ENCODE results near the gene LIN28B. TPM values are rescaled to one million over a fixed set of nuclear protein-coding genes. Genes with fewer than 3 reads are reported as not detected.
"Not testable (repeated sequence)": the region's sequence is repeated elsewhere in the genome, so short reads cannot be mapped to it uniquely, and the experiment has no call there.

Gene LIN28B
- total and polyA plus RNA-seq, 5 experiments from 2014 or later = 0.02 TPM; not detected in 4

- ATAC-seq = no peak
Measured at GRCh38 chr6:105066836-105067235, 109.9 kb downstream of the LIN28B start.

GRCh38 chr6:105067329-105067728 lies 110.4 kb downstream of the LIN28B start:
- POLR2A ChIA-PET = no interaction called here
- Mint-ChIP-seq H3K27me3 (peaks cover 8 to 47% (median 26%) of the 10 kb centered on the region in 5 donors), H3K9me3 (no peaks in the 10 kb centered on the region), H3K27ac (no peak overlapping the region), H3K4me3 (no peak overlapping the region), H3K4me1 (no peaks in the 10 kb centered on the region), H3K36me3 (no peaks in the 10 kb centered on the region)
- no peak for ATAC-seq
- DNase-seq = no peak

More at GRCh38 chr6:105066836-105067235, 109.9 kb downstream of the LIN28B start:
- no peaks in the 10 kb centered on the region for H3K9me3 Mint-ChIP-seq
- H3K27me3 Mint-ChIP-seq = peaks cover 9 to 52% (median 28%) of the 10 kb centered on the region in 5 donors
- no peak for DNase-seq
- no peaks in the 10 kb centered on the region for H3K4me1 Mint-ChIP-seq
- H3K36me3 Mint-ChIP-seq = no peaks in the 10 kb centered on the region
- POLR2A ChIA-PET = no interaction called here
- no peak overlapping the region for H3K27ac Mint-ChIP-seq
- H3K4me3 Mint-ChIP-seq = no peak overlapping the region

DNA sequence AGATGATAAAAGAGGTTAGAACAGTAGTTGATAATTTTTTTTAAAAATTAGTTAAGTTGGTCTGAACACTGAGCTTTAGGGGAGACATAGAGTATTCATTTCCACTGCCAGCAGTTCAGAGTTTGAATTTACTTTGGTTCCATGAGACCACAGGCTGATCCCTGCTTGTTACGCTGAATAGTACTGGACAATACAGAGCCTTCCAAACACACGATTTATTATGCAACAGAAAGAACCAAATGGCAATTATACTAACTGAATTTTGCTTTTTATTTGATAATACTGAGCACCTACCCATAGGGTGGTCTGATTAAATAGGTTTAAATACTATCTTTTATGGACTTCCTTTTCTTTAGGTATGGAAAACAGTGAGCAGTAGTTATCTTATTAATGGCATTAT lies 111.5 kb downstream of the LIN28B start:
- Mint-ChIP-seq H3K27me3 (peaks cover 11 to 44% (median 24%) of the 10 kb centered on the region in 5 donors), H3K4me1 (no peaks in the 10 kb centered on the region), H3K9me3 (no peaks in the 10 kb centered on the region), H3K4me3 (no peak overlapping the region), H3K27ac (no peak overlapping the region), H3K36me3 (no peaks in the 10 kb centered on the region)
- DNase-seq (no peak), ATAC-seq (no peak)
- POLR2A ChIA-PET = no interaction called here

DNA sequence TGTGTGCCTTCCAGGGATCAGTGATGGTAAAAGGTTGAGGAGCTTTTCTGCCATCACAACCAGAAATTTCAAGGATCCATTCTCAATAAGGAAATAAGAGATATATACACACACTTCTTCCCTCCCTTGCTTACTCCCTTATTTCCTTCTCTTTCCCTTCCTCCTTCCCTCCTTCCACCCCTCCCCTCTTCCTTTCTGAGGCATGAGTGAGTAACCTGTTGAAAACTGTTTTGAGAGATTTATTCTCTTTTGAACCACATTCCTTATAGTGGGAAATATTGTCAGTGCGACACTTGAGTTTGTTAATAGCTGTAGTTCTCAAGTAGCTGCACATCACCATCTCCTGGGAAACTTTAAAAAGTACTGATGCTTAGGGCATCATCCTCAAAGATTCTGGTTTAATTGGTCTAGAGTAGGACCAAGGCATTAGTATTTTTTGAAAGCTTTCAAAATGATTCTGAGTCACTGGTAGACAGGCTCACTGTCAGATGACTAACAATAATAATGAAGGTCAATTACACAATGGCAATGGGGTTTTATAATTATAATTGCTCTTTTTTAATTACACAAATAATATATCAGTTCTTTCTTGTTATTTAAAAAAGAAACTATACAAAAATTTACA lies 113.0 kb downstream of the LIN28B start:
- no peaks in the 10 kb centered on the region for H3K9me3 Mint-ChIP-seq
- POLR2A ChIA-PET = no interaction called here
- no peaks in the 10 kb centered on the region for H3K36me3 Mint-ChIP-seq
- DNase-seq (no peak), ATAC-seq (no peak)
- no peaks in the 10 kb centered on the region for H3K4me1 Mint-ChIP-seq
- H3K27ac Mint-ChIP-seq = no peak overlapping the region
- H3K4me3 Mint-ChIP-seq = no peak overlapping the region
- peaks cover 10 to 33% (median 22%) of the 10 kb centered on the region in 5 donors for H3K27me3 Mint-ChIP-seq

- ATAC-seq = no peak
- POLR2A ChIA-PET = no interaction called here
- Mint-ChIP-seq H3K36me3 (no peaks in the 10 kb centered on the region), H3K9me3 (no peaks in the 10 kb centered on the region), H3K4me3 (no peak overlapping the region), H3K4me1 (no peaks in the 10 kb centered on the region), H3K27ac (no peak overlapping the region), H3K27me3 (peaks cover 8 to 20% (median 13%) of the 10 kb centered on the region in 5 donors)
- DNase-seq = no peak
Measured at GRCh38 chr6:105072798-105073199, 115.9 kb downstream of the LIN28B start.

- Mint-ChIP-seq H3K4me1 (no peaks in the 10 kb centered on the region), H3K9me3 (no peaks in the 10 kb centered on the region), H3K4me3 (no peak overlapping the region), H3K27ac (no peak overlapping the region), H3K27me3 (peaks cover 7 to 19% (median 9%) of the 10 kb centered on the region in 5 donors), H3K36me3 (no peaks in the 10 kb centered on the region)
- no peak for DNase-seq
- POLR2A ChIA-PET = no interaction called here
- no peak for ATAC-seq
Measured at GRCh38 chr6:105075210-105075609, 118.3 kb downstream of the LIN28B start.

GRCh38 chr6:105076418-105076817 lies 119.5 kb downstream of the LIN28B start:
- ATAC-seq, H3K4me3 Mint-ChIP-seq, H3K4me1 Mint-ChIP-seq, DNase-seq, POLR2A ChIA-PET, H3K27ac Mint-ChIP-seq, H3K9me3 Mint-ChIP-seq, H3K36me3 Mint-ChIP-seq: not testable (repeated sequence)
- peaks cover 7 to 11% (median 8%) of the 10 kb centered on the region in 5 donors for H3K27me3 Mint-ChIP-seq

DNA sequence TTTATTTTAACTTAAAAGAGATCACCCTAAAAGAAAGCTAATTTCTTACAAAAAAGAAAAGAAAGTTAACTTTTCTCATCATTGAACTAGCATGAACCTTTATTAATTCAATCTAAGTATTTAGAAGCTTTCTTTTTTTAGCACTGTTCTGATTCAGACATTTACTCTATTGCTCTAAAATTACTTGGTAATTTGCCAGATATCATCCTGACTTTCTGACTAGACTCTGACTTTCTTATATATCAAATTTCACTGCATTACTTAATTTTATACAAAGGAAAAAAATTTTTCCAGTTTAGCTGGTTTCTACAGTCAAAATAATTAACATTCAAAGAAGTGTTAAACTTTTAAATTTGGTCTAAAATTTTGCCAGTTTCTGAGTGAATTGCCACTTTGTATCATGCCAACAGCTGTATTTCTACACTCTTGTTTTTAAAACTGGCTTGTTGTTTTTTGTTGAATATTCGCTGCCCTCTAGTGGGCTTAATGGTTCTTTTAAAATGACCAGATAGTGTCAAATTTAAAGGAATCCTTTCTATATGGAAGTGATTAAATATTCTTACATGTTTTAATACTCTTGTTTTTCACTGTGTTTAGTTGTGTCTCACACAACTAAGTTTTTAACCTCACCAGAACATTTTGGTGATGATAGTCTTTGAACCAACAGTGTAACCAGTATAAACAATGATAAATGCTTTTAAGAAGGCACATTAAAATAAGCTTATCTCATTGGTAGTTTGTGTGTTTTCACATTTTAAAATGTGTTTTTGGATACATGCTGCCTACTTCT lies 120.9 kb downstream of the LIN28B start:
- POLR2A ChIA-PET = no interaction called here
- peaks cover 7 to 11% (median 8%) of the 10 kb centered on the region in 5 donors for H3K27me3 Mint-ChIP-seq
- no peaks in the 10 kb centered on the region for H3K36me3 Mint-ChIP-seq
- H3K4me1 Mint-ChIP-seq = no peaks in the 10 kb centered on the region
- H3K27ac Mint-ChIP-seq = peak overlapping the region in 1 of 10 donors; percentile 4
- no peak for ATAC-seq
- H3K4me3 Mint-ChIP-seq = no peak overlapping the region
- H3K9me3 Mint-ChIP-seq = no peaks in the 10 kb centered on the region
- DNase-seq = peak in 2 of 10 donors; percentile 7 to 12

GRCh38 chr6:105078386-105078708 lies 121.4 kb downstream of the LIN28B start:
- H3K27ac Mint-ChIP-seq = peak overlapping the region in 1 of 10 donors; percentile 4
- no peaks in the 10 kb centered on the region for H3K36me3 Mint-ChIP-seq
- POLR2A ChIA-PET = no interaction called here
- DNase-seq = no peak
- peaks cover 5 to 10% (median 8%) of the 10 kb centered on the region in 5 donors for H3K27me3 Mint-ChIP-seq
- H3K4me3 Mint-ChIP-seq = no peak overlapping the region
- H3K4me1 Mint-ChIP-seq = no peaks in the 10 kb centered on the region
- no peaks in the 10 kb centered on the region for H3K9me3 Mint-ChIP-seq
- ATAC-seq = no peak

DNA sequence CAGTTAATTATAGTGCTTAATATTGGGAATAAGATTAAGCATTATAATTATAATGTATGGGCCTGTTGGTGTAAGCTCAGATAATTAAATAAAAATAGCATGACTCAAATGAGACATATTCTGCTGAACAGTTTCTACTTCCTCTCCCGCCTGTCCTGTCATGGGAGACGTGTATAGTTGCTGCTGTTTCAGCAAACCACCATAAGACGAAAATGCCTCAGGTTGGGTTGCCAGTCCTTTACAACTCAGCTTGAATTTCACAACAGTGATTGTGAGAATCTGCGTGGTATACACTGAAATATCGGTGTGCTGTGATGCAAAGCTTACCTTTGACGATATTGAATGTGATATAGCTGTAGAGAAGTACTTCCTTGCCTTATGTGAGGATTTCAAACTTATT lies 123.4 kb downstream of the LIN28B start:
- no peak for ATAC-seq
- H3K27ac Mint-ChIP-seq = no peak overlapping the region
- no peaks in the 10 kb centered on the region for H3K4me1 Mint-ChIP-seq
- H3K27me3 Mint-ChIP-seq = peaks cover 3 to 8% (median 7%) of the 10 kb centered on the region in 5 donors
- H3K36me3 Mint-ChIP-seq = no peaks in the 10 kb centered on the region
- no peak overlapping the region for H3K4me3 Mint-ChIP-seq
- POLR2A ChIA-PET = no interaction called here
- no peak for DNase-seq
- no peaks in the 10 kb centered on the region for H3K9me3 Mint-ChIP-seq

DNA sequence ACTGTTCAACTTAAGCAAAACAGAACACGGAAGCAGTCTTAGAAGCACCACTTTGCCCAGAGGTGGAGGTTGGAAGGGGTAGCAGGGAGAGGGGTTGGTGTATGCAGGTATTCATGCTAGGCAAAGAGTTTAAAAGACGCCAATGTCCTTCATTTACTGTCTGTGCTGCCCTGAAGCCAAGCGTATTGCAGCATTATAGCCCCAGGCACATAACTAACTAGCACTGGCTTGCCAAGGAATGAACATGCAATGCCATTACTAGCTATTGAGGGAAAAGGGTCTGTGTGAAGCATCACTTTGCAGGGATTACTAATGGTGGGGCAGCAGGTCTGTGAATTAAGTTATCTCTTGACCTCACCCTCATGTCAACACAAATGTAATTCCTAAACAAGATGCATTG lies 124.8 kb downstream of the LIN28B start:
- H3K27ac Mint-ChIP-seq, DNase-seq, H3K36me3 Mint-ChIP-seq, ATAC-seq, H3K4me3 Mint-ChIP-seq, H3K4me1 Mint-ChIP-seq, H3K9me3 Mint-ChIP-seq, POLR2A ChIA-PET: not testable (repeated sequence)
- H3K27me3 Mint-ChIP-seq = peaks cover 3 to 12% (median 7%) of the 10 kb centered on the region in 5 donors

DNA sequence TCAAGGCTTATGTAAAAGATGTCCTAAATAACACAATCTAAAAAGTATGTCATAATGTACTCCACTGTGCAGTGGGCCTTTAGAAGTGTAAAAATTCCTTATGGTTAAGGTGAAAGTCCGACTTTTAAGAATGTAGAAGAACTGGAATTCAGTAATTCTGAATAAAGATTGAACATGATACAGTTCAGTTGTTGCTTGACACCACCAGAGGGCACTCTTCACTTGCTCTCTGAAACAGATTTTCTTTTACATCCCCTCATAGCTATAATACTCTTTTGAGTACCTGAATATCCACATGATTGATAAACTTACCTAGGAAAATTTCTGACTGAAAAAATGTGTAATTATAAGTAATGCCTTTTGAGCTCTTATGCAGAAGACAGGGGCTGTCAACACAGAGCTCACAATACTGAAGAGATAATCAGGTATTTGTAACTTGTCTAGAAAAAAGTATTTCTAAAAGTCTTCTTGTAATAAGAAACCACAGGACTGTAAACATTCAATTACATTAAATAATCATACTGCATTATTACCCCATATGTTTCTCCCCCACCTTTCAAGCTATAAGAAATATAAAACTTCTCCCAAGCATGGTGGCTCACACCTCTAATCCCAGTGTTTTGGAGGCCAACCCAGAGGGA lies 130.8 kb downstream of the LIN28B start:
- Mint-ChIP-seq H3K4me1 (no peaks in the 10 kb centered on the region), H3K9me3 (no peaks in the 10 kb centered on the region), H3K27ac (no peak overlapping the region), H3K27me3 (peaks cover 0 to 15% (median 3%) of the 10 kb centered on the region in 5 donors), H3K36me3 (no peaks in the 10 kb centered on the region), H3K4me3 (no peak overlapping the region)
- POLR2A ChIA-PET = no interaction called here
- DNase-seq (peak in 6 of 10 donors; percentile 8 to 51 (median 32)), ATAC-seq (peak; percentile 39)

DNA sequence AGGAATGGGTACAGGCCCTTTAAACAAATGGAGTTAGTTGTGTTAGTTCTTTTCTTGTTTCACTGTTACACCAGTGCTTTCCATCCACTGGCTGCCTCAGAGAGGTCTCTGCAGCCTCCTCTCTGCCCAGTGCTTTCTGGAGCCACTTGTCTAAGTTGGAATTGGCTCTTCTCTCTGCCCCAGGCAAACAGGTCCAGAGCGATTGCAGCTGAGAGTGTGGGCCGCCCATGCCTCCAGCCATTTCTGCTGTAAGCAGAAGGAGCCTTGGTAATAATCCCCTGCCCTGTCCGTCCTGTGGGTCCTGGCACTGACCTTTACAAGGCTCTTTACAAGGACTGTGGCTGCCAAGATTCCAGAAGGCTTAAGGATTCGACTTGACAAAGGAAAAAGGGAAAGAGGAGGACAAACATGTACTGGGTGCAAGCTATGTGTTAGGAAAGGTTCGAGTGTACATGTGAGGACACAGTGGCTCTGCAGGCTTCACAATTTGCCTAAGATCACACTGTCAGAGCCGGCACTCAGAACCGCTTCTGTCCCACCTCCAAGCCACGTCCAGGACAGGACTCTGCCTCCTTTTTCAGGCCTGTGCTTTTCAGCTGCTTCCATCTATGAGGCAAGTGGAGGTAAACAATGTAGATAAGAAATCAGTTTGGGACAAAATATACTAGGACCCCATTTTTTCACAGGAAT lies 134.4 kb downstream of the LIN28B start:
- H3K27me3 Mint-ChIP-seq = peaks cover 0 to 14% (median 3%) of the 10 kb centered on the region in 5 donors
- ATAC-seq (no peak), DNase-seq (no peak)
- H3K4me1 Mint-ChIP-seq = no peaks in the 10 kb centered on the region
- H3K4me3 Mint-ChIP-seq = no peak overlapping the region
- H3K27ac Mint-ChIP-seq = no peak overlapping the region
- no peaks in the 10 kb centered on the region for H3K36me3 Mint-ChIP-seq
- no peaks in the 10 kb centered on the region for H3K9me3 Mint-ChIP-seq
- POLR2A ChIA-PET = no interaction called here

All from naive thymus-derived CD8-positive, alpha-beta T cell (primary cell).